HepG2 (cell line): ENCODE results near the gene CCDC158. TPM values are rescaled to one million over a fixed set of nuclear protein-coding genes. Genes with fewer than 3 reads are reported as not detected.

Experiments used
- ARID3A ChIP-seq: IDR thresholded peaks from 2 replicates; pipeline ENCODE4 v1.6.1; 2012; ENCODE audit warnings: low read depth, low read length, improper control_type of control experiment
- BCL6 ChIP-seq: IDR thresholded peaks from 2 replicates; pipeline ENCODE4 v1.6.1; 2016; ENCODE audit warnings: missing genetic modification reagents, missing compliant biosample characterization
- GFI1 ChIP-seq: sonication (generic); formaldehyde crosslinking; IDR thresholded peaks from 2 replicates; pipeline ENCODE4 v1.5.0; 2020; ENCODE audit warnings: missing genetic modification reagents, mild to moderate bottlenecking, borderline replicate concordance
- GZF1 ChIP-seq: sonication (generic); formaldehyde crosslinking; IDR thresholded peaks from 2 replicates; pipeline ENCODE4 v1.5.1; 2020; ENCODE audit warnings: mild to moderate bottlenecking, missing genetic modification reagents
- HDAC2 ChIP-seq: sonication (generic); formaldehyde crosslinking; IDR thresholded peaks from 2 replicates; pipeline ENCODE4 v1.4.0; 2020; ENCODE audit warnings: missing genetic modification reagents
- KDM3A ChIP-seq: IDR thresholded peaks from 2 replicates; pipeline ENCODE4 v1.6.1; 2018; ENCODE audit warnings: low read depth, missing compliant biosample characterization
- KLF11 ChIP-seq: IDR thresholded peaks from 2 replicates; pipeline ENCODE4 v1.6.1; 2016; ENCODE audit warnings: missing compliant biosample characterization
- MAFG ChIP-seq: sonication (generic); formaldehyde crosslinking; IDR thresholded peaks from 2 replicates; pipeline ENCODE4 v1.5.1; 2020; ENCODE audit warnings: mild to moderate bottlenecking, missing genetic modification reagents
- MTF1 ChIP-seq: sonication (generic); formaldehyde crosslinking; IDR thresholded peaks from 2 replicates; pipeline ENCODE4 v1.5.0; 2020; ENCODE audit warnings: missing genetic modification reagents
- POGK ChIP-seq: sonication (generic); formaldehyde crosslinking; conservative IDR thresholded peaks from 2 replicates; pipeline ENCODE4 v1.8.0; 2022; ENCODE audit warnings: mild to moderate bottlenecking, moderate library complexity, missing genetic modification reagents
- RARA ChIP-seq: IDR thresholded peaks from 2 replicates; pipeline ENCODE4 v1.6.1; 2016; ENCODE audit warnings: missing genetic modification reagents, missing compliant biosample characterization
- RFX1 ChIP-seq: fragments of 450-650 bp; IDR thresholded peaks from 2 replicates; pipeline ENCODE4 v1.6.1; 2017
- SMAD3 ChIP-seq: sonication (generic); formaldehyde crosslinking; IDR thresholded peaks from 2 replicates; pipeline ENCODE4 v1.4.0; 2020; ENCODE audit warnings: missing genetic modification reagents
- ZFP1 ChIP-seq: IDR thresholded peaks from 2 replicates; pipeline ENCODE4 v1.6.1; 2016
- ZFP62 ChIP-seq: sonication (generic); formaldehyde crosslinking; IDR thresholded peaks from 2 replicates; pipeline ENCODE4 v1.4.0; 2020; ENCODE audit warnings: missing genetic modification reagents
- ZFY ChIP-seq: sonication (generic); formaldehyde crosslinking; IDR thresholded peaks from 2 replicates; pipeline ENCODE4 v1.4.0; 2020; ENCODE audit warnings: missing genetic modification reagents
- ZNF10 ChIP-seq: sonication (generic); formaldehyde crosslinking; IDR thresholded peaks from 2 replicates; pipeline ENCODE4 v1.4.0; 2020; ENCODE audit warnings: mild to moderate bottlenecking, low read depth, missing genetic modification reagents, borderline replicate concordance
- ZNF138 ChIP-seq: sonication (generic); formaldehyde crosslinking; IDR thresholded peaks from 2 replicates; pipeline ENCODE4 v1.5.0; 2020; ENCODE audit warnings: mild to moderate bottlenecking, low read depth, missing genetic modification reagents
- ZNF275 ChIP-seq: sonication (generic); formaldehyde crosslinking; IDR thresholded peaks from 2 replicates; pipeline ENCODE4 v1.8.0; 2022; ENCODE audit warnings: missing genetic modification reagents, mild to moderate bottlenecking, inconsistent platforms, borderline replicate concordance
- ZNF3 ChIP-seq: IDR thresholded peaks from 2 replicates; pipeline ENCODE4 v1.7.0; 2017; ENCODE audit warnings: inconsistent platforms
- ZNF350 ChIP-seq: sonication (generic); formaldehyde crosslinking; IDR thresholded peaks from 2 replicates; pipeline ENCODE4 v1.4.0; 2020; ENCODE audit warnings: mild to moderate bottlenecking, low read depth, missing genetic modification reagents, borderline replicate concordance
- ZNF441 ChIP-seq: sonication (generic); formaldehyde crosslinking; IDR thresholded peaks from 2 replicates; pipeline ENCODE4 v1.7.0; 2021; ENCODE audit warnings: missing genetic modification reagents, borderline replicate concordance
- ZSCAN22 ChIP-seq: sonication (generic); formaldehyde crosslinking; IDR thresholded peaks from 2 replicates; pipeline ENCODE4 v1.4.0; 2020; ENCODE audit warnings: mild to moderate bottlenecking, missing genetic modification reagents
- ZSCAN25 ChIP-seq: sonication (generic); formaldehyde crosslinking; IDR thresholded peaks from 2 replicates; pipeline ENCODE4 v1.8.0; 2022; ENCODE audit warnings: mild to moderate bottlenecking, missing genetic modification reagents
- polyA plus RNA-seq, 8 experiments: library from polyadenylated mRNA; depleted of rRNA in 3 of 8; stranded (reverse) in 7 of 8; unstranded in 1 of 8; fragments of >200 nt; fragmentation: Illumina TruSeq in 4 of 8; extraction: Trizol in 4 of 8; gene quantifications; 2 replicates each; pipeline versions ENCODE4 v1.2.1 to v1.2.3, GENCODE V29; 2011 to 2016; ENCODE audit warnings: low read depth in 4 of 8, missing spikeins in 1 of 8, mixed read lengths in 1 of 8; ENCODE audit not compliant: insufficient read depth in 1 of 8
- total RNA-seq, 5 experiments: library from RNA; depleted of rRNA; stranded (reverse); fragments of >200 nt; fragmentation: Illumina TruSeq; extraction: Trizol; gene quantifications; 2 replicates each; pipeline ENCODE4 v1.2.3, GENCODE V29; 2016; ENCODE audit warnings: low read depth in 1 of 5
- TF ChIP-seq, protein P1 (sequence below): sonication (generic); formaldehyde crosslinking; IDR thresholded peaks from 2 replicates; pipeline ENCODE4 v1.4.0; 2020; ENCODE audit warnings: missing genetic modification reagents
- TF ChIP-seq, protein P2 (sequence below): IDR thresholded peaks from 2 replicates; pipeline ENCODE4 v1.6.1; 2016

Gene CCDC158
- total and polyA plus RNA-seq, 2 of the 13 experiments (the other 11 are each of a cell fraction or from before 2014, with no cell fraction given) = not detected

DNA sequence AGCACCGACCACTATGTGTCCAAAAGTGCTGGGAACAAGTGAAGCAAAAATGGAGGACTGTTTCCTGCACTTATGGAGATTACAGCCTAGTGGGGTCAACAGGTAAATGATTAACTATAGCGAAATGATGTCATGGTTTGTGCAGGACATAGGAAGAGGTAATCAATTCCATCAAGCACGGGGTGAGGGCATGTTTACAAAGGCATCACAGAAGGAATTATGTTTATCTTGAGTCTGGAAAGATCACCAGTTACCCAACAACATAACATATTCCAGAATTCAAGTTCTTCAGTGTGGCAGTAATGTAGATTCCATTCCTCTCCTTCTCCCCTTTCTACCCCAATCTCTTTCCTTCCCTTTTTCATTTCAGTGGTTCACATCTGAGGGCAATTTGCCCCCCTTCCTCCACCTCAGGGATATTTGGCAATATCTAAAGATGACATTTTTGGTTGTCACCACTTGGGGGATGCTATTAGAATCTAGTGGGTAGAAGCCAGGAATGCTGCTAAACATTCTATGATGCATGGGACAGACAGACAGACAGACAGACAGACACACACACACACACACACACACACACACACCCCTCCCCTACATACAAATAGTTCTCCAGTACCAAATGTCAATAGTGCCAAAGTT lies 145.3 kb downstream of the CCDC158 start (continued):
- TF ChIP-seq, protein P1, sequence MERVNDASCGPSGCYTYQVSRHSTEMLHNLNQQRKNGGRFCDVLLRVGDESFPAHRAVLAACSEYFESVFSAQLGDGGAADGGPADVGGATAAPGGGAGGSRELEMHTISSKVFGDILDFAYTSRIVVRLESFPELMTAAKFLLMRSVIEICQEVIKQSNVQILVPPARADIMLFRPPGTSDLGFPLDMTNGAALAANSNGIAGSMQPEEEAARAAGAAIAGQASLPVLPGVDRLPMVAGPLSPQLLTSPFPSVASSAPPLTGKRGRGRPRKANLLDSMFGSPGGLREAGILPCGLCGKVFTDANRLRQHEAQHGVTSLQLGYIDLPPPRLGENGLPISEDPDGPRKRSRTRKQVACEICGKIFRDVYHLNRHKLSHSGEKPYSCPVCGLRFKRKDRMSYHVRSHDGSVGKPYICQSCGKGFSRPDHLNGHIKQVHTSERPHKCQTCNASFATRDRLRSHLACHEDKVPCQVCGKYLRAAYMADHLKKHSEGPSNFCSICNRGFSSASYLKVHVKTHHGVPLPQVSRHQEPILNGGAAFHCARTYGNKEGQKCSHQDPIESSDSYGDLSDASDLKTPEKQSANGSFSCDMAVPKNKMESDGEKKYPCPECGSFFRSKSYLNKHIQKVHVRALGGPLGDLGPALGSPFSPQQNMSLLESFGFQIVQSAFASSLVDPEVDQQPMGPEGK = no peak
- no peak; the same call in 1 of the 2 replicates for TF ChIP-seq ARID3A
- no peak for TF ChIP-seq ZNF3 (CRISPR knock-in tag)
- no peak for TF ChIP-seq ZFY
- no peak for TF ChIP-seq ZSCAN22 (CRISPR knock-in tag)
- no peak for TF ChIP-seq POGK (CRISPR knock-in tag)
- TF ChIP-seq RARA (CRISPR knock-in tag) = peak; percentile 87
- peak; percentile 59; the same call in 1 of the 2 replicates for TF ChIP-seq HDAC2 (CRISPR knock-in tag)
- TF ChIP-seq ZNF275 = no peak
- TF ChIP-seq ZFP62 = no peak
- TF ChIP-seq SMAD3 (CRISPR knock-in tag) = 0 out of 2 replicates have a peak, but pooled peaks have one; percentile 31
- TF ChIP-seq, protein P2, sequence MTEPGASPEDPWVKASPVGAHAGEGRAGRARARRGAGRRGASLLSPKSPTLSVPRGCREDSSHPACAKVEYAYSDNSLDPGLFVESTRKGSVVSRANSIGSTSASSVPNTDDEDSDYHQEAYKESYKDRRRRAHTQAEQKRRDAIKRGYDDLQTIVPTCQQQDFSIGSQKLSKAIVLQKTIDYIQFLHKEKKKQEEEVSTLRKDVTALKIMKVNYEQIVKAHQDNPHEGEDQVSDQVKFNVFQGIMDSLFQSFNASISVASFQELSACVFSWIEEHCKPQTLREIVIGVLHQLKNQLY (CRISPR knock-in tag) = peak; percentile 76
- no peak for TF ChIP-seq ZNF350 (CRISPR knock-in tag)
- no peak for TF ChIP-seq ZFP1 (CRISPR knock-in tag)
- TF ChIP-seq KDM3A = no peak
- no peak for TF ChIP-seq GZF1 (CRISPR knock-in tag)
- TF ChIP-seq MTF1 (CRISPR knock-in tag) = no peak
- no peak for TF ChIP-seq RFX1
- no peak for TF ChIP-seq GFI1
- TF ChIP-seq ZSCAN25 (CRISPR knock-in tag) = no peak
- 0 out of 2 replicates have a peak, but pooled peaks have one; percentile 44 for TF ChIP-seq BCL6
- no peak for TF ChIP-seq MAFG
- TF ChIP-seq ZNF138 (CRISPR knock-in tag) = no peak
- TF ChIP-seq ZNF441 (CRISPR knock-in tag) = no peak
- TF ChIP-seq KLF11 (CRISPR knock-in tag) = no peak
- TF ChIP-seq ZNF10 = no peak
